Raji (cell line): ENCODE data around the gene PTGDR.

ENCODE experiments used
- POLR2A ChIP-seq: IDR thresholded peaks from 2 replicates; pipeline ENCODE4 v1.6.1; 2011; ENCODE audit warnings: low read depth, low read length, control low read depth; ENCODE audit not compliant: insufficient read depth

The PTGDR gene

GRCh38 chr14:52279408-52279807 lies 11.9 kb downstream of the PTGDR start:
- TF ChIP-seq POLR2A, result no peak

GRCh38 chr14:52283099-52283498 lies 15.6 kb downstream of the PTGDR start:
- TF ChIP-seq POLR2A, result no peak

DNA sequence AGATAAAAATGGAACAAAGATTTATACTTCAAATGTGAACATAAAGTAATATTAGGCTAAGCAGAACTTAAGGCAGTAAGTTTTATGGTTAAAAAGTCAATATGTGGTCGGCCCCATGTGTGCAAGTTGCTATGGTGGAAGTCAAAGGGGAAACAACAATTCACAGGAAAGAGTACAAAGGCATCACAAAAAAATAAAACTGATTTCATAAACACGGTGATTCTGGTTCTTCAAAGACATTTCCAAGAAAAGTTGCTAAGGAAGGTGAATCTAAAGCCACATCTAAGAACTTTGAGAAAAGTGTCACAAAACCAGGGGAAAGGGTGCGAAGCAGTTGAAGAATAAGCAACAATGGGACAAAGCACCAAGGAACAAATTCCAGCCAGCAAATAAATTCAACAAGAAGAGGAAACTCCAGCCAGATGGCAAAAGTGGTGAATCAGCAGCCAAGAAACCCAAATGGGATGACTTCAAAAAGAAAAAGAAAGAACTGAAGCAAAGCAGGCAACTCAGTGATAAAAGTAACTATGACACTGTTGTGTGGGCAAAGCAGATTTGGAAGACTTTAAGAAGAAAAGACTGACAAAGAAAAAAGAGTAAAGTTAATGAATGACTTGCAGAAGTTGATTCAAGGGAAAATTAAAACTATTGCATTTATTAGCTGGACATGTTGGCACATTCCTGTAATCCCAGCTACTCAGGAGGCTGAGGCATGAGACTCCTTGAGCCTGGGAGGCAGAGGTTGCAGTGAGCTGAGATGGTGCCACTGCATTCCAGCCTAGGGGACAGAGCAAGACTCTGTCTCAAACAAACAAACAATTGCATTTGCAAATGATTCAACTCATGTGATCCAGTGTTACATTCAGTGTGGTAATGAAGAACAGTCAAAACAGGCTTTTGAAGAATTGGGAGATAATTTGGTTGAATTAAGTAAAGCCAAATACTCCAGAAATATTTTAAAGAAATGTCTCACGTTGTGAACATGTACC lies 19.5 kb downstream of the PTGDR start:
- TF ChIP-seq POLR2A, result no peak

DNA sequence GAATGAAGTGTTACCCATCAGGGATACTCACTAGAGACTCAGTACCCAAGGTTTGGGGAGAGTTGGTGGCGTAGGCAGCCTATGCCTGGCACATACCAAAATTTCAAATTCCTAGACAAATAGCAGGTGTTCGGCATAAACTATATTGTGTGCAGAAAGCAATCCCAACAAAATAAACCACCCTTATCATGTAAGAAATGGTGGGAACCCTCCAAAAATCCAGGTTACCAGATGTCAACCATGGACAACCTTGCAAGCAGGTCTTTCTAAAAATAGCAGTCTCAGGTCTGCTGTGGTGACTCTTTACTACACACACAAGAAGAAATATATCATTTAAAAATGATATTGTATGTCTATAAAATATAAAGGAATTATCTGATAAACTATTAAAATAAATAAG lies 28.9 kb downstream of the PTGDR start:
- no peak for TF ChIP-seq POLR2A

- TF ChIP-seq POLR2A, result no peak
Measured at GRCh38 chr14:52298795-52299194, 31.3 kb downstream of the PTGDR start.

DNA sequence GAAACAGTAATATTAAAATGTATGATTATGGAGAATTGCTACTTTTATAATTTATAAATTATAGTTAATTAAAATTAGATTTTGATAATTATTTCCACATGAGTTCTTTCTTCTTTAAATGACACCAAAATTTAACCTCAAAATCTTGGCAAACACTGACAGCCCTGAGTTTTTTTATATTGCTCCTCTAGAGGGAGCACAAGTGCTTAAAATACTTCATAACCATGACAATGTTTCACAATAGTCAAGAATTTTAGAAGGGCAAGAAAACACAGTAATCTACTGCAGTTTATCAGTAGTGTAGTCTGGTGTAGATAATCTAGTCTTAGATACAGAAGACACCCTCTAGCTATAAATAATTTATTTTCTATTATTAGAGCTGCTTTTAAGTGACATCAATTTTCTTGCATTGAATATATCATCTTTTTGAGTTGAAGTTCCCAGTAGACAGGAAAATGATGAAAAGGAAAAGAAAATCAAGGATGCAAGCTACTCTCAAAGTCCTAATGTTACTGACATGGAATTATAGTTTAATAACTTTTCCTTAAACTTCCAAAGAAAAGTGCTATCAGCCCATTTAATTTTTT lies 32.3 kb downstream of the PTGDR start:
- no peak for TF ChIP-seq POLR2A

DNA sequence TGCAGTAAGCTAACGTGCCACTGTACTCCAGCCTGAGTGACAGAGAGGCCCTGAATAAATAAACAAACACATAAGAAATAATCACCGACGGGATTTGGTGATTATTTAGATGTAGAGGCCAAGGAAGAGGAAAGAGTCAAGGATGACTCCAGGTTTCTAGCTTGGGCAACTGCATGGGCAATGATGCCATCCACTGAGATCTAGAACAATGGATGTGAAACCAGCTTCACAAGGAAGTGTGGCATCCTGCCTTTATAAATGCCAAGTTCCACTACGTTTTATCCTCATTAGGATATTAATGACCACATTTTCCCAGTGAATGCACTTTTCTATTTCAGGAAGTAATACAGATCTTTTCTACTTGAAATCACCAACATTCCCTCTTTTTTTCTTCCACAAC lies 35.7 kb downstream of the PTGDR start:
- TF ChIP-seq POLR2A, result no peak

DNA sequence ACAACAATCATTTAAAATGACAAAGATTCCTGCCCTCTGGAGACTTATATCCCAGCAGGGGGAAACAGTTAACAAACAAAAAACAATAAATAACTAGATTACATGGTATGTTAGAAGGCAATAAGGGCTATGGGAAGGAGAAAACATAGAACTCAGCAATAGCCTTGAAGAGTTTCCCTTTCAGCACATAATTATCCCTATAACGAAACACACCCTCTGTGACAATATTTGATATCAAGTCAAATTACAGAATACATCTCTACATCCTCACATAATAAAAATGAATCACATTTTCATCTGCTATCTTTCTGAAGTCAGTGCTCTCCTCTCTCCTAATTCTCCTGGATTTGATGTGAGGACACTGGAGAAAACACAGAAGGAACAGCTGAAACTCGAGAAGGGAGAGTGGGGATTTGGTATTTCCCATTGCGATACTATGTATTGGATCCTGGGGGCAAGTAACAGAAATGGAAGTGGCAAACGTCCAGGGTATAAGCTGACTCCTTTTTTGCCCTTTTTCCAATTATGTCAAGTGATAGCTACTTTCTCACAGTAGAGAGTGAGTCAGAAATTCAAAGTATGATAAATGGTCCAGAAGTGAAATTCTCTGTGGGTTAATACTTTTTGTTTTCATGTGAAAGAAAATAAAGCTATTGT lies 36.9 kb downstream of the PTGDR start:
- TF ChIP-seq POLR2A, result no peak

GRCh38 chr14:52305014-52305413 lies 37.5 kb downstream of the PTGDR start:
- TF ChIP-seq POLR2A, result no peak

DNA sequence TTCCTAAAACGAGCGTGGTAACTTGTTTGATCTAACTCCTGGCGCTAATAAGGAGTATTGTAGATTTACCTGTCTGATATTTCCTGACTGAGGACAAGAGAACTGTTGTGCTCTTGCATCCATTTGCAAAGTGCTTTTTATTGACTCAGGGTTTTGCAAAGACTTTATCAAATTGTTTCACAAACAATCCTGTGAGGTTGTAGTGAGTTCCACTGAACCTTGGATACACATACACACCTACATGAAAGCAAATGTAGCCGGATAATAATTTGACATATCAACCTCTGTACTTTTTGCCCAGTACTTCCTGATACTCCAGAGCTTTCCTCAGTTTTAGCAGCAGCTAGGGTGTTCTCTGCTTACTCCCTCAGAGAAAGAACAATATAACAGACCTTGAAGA lies 39.9 kb downstream of the PTGDR start:
- no peak for TF ChIP-seq POLR2A

DNA sequence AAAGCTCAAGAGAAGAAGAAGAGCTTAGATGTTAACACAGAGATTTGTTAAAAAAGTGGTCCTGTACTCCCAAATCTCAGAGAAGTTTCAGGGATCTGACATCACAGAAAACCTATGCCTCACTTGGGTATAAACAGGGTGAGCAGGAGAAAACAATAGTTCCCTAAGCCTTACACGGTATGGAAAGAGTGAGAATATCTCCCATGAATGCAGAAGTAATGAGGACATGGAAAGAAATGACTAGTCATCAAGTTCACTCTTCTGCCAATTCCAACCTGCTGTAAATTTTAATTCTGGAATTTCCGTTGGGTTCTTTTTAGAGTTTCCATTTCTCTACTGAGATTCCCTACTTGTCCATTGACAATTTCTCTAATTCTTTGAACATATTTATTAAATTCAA lies 40.4 kb downstream of the PTGDR start:
- TF ChIP-seq POLR2A, result no peak

DNA sequence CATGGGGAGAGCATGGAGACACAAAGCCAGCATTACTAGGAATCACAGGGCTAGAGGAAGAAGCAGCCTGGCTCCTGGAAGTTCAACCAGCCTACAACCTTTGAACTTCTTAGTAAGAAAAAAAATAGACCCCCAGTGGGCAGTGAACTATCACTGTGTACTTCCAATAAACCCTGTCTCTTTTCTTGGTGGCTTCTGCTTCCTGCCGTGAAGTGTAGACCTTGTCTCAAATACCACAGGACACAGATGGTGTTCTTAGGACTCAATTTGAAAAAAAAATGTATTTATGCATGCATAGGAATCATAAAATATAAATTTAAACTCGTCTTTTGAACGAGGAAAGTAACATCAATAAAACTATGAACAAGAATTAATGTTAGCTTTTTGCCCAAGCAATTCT lies 43.0 kb downstream of the PTGDR start:
- TF ChIP-seq POLR2A, result no peak

GRCh38 chr14:52312931-52313355 lies 45.4 kb downstream of the PTGDR start:
- no peak for TF ChIP-seq POLR2A

DNA sequence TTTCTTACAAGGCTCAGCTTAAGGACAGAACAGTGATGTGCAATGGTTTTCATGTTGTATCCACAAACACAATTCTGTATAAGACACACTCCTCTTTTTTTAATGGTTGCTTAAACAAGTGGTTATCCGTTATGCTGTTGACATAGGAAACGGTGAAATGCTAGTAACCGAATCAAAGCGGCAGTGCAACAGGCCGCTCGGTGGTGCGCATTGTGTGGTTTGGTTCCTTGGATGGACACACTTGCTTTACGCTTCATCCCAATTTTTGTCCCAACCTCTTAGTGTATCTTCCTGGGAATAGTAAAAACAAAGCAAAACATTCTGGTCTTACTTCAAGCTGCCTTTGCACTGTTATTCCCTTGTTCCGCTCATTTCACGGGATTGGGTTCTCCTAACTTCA lies 46.0 kb downstream of the PTGDR start:
- no peak for TF ChIP-seq POLR2A

DNA sequence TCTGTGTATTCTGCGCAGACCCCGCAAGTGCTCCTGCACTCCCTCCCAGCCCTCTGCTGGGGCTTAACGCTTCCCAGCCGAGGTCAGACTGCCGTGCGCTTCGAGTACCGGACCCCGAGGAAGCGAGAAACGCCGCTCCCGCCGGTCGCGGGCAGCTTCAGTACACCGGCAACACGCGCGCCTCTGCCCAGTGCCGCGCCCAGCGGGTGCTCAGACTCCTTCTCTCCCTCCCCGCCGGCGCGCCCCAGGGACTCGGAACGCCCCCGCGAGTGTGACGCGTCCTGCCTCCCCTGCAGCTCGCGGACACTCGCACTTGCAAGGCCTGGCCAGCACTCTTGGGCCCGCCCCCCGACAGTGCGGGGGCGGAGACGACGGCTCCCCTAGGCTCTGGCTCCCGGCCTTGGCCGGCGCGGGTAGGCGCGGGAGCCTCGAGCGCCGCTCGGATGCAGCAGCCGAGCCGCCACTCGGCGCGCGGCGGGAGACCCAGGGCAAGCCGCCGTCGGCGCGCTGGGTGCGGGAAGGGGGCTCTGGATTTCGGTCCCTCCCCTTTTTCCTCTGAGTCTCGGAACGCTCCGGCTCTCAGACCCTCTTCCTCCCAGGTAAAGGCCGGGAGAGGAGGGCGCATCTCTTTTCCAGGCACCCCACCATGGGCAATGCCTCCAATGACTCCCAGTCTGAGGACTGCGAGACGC lies 46.6 kb downstream of the PTGDR start, which contains the start of gene PTGER2:
TSS of gene PTGER2 (plus strand) at position 410 of the 692 bp plus-strand sequence. CDS start at position 647, 237 bp downstream.
- TF ChIP-seq POLR2A, result no peak
